ENCODE measurements around the gene KRT81.

Gene KRT81

GRCh38 chr12:52336641-52337040 is 45.3 kb upstream of the KRT81 start:
- no peak overlapping the region for H2AFZ ChIP-seq (ENCODE audit: low read length)
- H3K27ac ChIP-seq (ENCODE audit: low read depth, low read length, poor library complexity, severe bottlenecking), result no peak overlapping the region
- H3K4me1 ChIP-seq (ENCODE audit: insufficient read depth, low read length, severe bottlenecking), result no peaks in the 10 kb centered on the region
- H3F3A ChIP-seq (ENCODE audit: insufficient read depth, low read length), result no peaks in the 10 kb centered on the region; the same call in 1 of the 2 replicates
- H3K4me3 ChIP-seq (ENCODE audit: low read depth, low read length, poor library complexity, severe bottlenecking), result no peak overlapping the region
- no peaks in the 10 kb centered on the region for H3K36me3 ChIP-seq (ENCODE audit: insufficient read depth, low read length)
- H3K9ac ChIP-seq (ENCODE audit: low read length), result no peak overlapping the region
- H3K79me2 ChIP-seq (ENCODE audit: insufficient read depth, low read length), result no peaks in the 10 kb centered on the region
- TF ChIP-seq CTCF (IDR thresholded peaks at IDR 0.05; ENCODE audit: low read length), result no peak
- TF ChIP-seq EZH2 (IDR thresholded peaks at IDR 0.05; ENCODE audit: borderline replicate concordance, low read length), result no peak
- H3K4me2 ChIP-seq (ENCODE audit: low read length), result no peak overlapping the region
- H4K20me1 ChIP-seq (ENCODE audit: insufficient read depth, low read length), result no peaks in the 10 kb centered on the region
- H3K9me2 ChIP-seq (ENCODE audit: low read depth, low read length), result no peaks in the 10 kb centered on the region
- H3K9me3 ChIP-seq (ENCODE audit: low read length), result no peaks in the 10 kb centered on the region; the same call in 1 of the 2 replicates
- H3K27me3 ChIP-seq (ENCODE audit: insufficient read depth, low read length), result peaks cover 4% of the 10 kb centered on the region; the same call in 1 of the 2 replicates

- no peaks in the 10 kb centered on the region; the same call in 1 of the 2 replicates for H3K9me3 ChIP-seq (ENCODE audit: low read length)
- H2AFZ ChIP-seq (ENCODE audit: low read length), result no peak overlapping the region
- no peak overlapping the region for H3K9ac ChIP-seq (ENCODE audit: low read length)
- no peaks in the 10 kb centered on the region for H4K20me1 ChIP-seq (ENCODE audit: insufficient read depth, low read length)
- no peaks in the 10 kb centered on the region for H3K4me1 ChIP-seq (ENCODE audit: insufficient read depth, low read length, severe bottlenecking)
- H3K79me2 ChIP-seq (ENCODE audit: insufficient read depth, low read length), result no peaks in the 10 kb centered on the region
- H3K27me3 ChIP-seq (ENCODE audit: insufficient read depth, low read length), result peaks cover 4% of the 10 kb centered on the region; the same call in 1 of the 2 replicates
- no peak overlapping the region for H3K4me2 ChIP-seq (ENCODE audit: low read length)
- H3K27ac ChIP-seq (ENCODE audit: low read depth, low read length, poor library complexity, severe bottlenecking), result no peak overlapping the region
- no peaks in the 10 kb centered on the region; the same call in 1 of the 2 replicates for H3F3A ChIP-seq (ENCODE audit: insufficient read depth, low read length)
- TF ChIP-seq EZH2 (IDR thresholded peaks at IDR 0.05; ENCODE audit: borderline replicate concordance, low read length), result no peak
- no peaks in the 10 kb centered on the region for H3K36me3 ChIP-seq (ENCODE audit: insufficient read depth, low read length)
- H3K4me3 ChIP-seq (ENCODE audit: low read depth, low read length, poor library complexity, severe bottlenecking), result no peak overlapping the region
- H3K9me2 ChIP-seq (ENCODE audit: low read depth, low read length), result no peaks in the 10 kb centered on the region
Measured at GRCh38 chr12:52335598-52336262, 44.4 kb upstream of the KRT81 start.

- Histone ChIP-seq H2AFZ (ENCODE audit: low read length) (no peak overlapping the region), H3K9ac (ENCODE audit: low read length) (no peak overlapping the region), H3F3A (ENCODE audit: insufficient read depth, low read length) (no peaks in the 10 kb centered on the region; the same call in 1 of the 2 replicates), H3K27ac (ENCODE audit: low read depth, low read length, poor library complexity, severe bottlenecking) (no peak overlapping the region), H3K36me3 (ENCODE audit: insufficient read depth, low read length) (no peaks in the 10 kb centered on the region), H3K27me3 (ENCODE audit: insufficient read depth, low read length) (peaks cover 4% of the 10 kb centered on the region; the same call in 1 of the 2 replicates), H3K4me2 (ENCODE audit: low read length) (no peak overlapping the region), H3K9me2 (ENCODE audit: low read depth, low read length) (no peaks in the 10 kb centered on the region), H3K9me3 (ENCODE audit: low read length) (no peaks in the 10 kb centered on the region; the same call in 1 of the 2 replicates), H3K4me1 (ENCODE audit: insufficient read depth, low read length, severe bottlenecking) (no peaks in the 10 kb centered on the region), H4K20me1 (ENCODE audit: insufficient read depth, low read length) (no peaks in the 10 kb centered on the region), H3K79me2 (ENCODE audit: insufficient read depth, low read length) (no peaks in the 10 kb centered on the region), H3K4me3 (ENCODE audit: low read depth, low read length, poor library complexity, severe bottlenecking) (no peak overlapping the region)
- no peak for TF ChIP-seq CTCF (IDR thresholded peaks at IDR 0.05; ENCODE audit: low read length)
- TF ChIP-seq EZH2 (IDR thresholded peaks at IDR 0.05; ENCODE audit: borderline replicate concordance, low read length), result no peak
Measured at GRCh38 chr12:52334185-52334584, 42.9 kb upstream of the KRT81 start.

All from OCI-LY1 (cell line).